ENCODE data around the gene TAF5L.

DNA sequence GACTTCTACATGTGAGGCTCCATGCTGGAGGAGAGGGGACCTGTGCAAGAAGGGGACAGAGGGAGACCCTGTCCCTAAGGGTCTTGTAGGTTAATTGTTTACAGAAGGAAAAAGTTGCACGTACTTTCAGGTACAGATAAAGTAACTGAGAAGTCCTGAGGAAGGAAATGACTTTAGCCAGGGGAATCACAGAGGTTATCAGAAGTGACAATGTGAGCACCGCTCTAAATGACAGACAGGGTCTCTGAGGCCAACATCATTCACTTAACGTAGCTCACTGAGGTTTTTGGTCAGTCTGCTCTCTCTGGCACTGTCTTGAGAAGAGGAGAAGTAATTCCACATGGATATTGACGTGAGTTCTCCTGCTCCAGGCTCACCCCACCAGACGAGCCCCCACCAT, 12.0 kb downstream of the TAF5L start:
- no peak for TF ChIP-seq EZH2 (IDR thresholded peaks at IDR 0.05; ENCODE audit: low read depth)
- TF ChIP-seq, protein P1, sequence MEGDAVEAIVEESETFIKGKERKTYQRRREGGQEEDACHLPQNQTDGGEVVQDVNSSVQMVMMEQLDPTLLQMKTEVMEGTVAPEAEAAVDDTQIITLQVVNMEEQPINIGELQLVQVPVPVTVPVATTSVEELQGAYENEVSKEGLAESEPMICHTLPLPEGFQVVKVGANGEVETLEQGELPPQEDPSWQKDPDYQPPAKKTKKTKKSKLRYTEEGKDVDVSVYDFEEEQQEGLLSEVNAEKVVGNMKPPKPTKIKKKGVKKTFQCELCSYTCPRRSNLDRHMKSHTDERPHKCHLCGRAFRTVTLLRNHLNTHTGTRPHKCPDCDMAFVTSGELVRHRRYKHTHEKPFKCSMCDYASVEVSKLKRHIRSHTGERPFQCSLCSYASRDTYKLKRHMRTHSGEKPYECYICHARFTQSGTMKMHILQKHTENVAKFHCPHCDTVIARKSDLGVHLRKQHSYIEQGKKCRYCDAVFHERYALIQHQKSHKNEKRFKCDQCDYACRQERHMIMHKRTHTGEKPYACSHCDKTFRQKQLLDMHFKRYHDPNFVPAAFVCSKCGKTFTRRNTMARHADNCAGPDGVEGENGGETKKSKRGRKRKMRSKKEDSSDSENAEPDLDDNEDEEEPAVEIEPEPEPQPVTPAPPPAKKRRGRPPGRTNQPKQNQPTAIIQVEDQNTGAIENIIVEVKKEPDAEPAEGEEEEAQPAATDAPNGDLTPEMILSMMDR (conservative IDR thresholded peaks at IDR 0.05): no peak

All from PC-9 (cell line).